Transverse colon (tissue), 4 donors: ENCODE measurements around the gene AQP12A. TPM values are rescaled to one million over a fixed set of nuclear protein-coding genes. Genes with fewer than 3 reads are reported as not detected.

Experiments used
- DNase-seq: peaks from one replicate; pipeline ENCODE4 v3.0.0-alpha.2; 2019
- H3K27ac ChIP-seq, 4 donors: fragments of 200-600 bp; sonication (generic); 2 replicates each; pipeline ENCODE4 v1.5.1; 2016 to 2018; ENCODE audit warnings: inconsistent platforms in 4 of 4
- H3K27me3 ChIP-seq: fragments of 200-600 bp; sonication (generic); 2 replicates; pipeline ENCODE4 v1.5.1; 2017; ENCODE audit warnings: inconsistent platforms
- H3K36me3 ChIP-seq, 4 donors: fragments of 200-600 bp; sonication (generic); 2 replicates each; pipeline ENCODE4 v1.5.1; 2017 to 2019; ENCODE audit warnings: inconsistent platforms in 4 of 4
- H3K4me1 ChIP-seq, 4 donors: fragments of 200-600 bp; sonication (generic); 2 replicates each; pipeline ENCODE4 v1.5.1; 2017 to 2020; ENCODE audit warnings: inconsistent platforms in 4 of 4
- H3K4me3 ChIP-seq, 4 donors: fragments of 200-600 bp; sonication (generic); 1 replicate in 1 of 4; 2 replicates in 3 of 4; pipeline versions ENCODE4 v1.5.1 to v1.6.1; 2017 to 2019; ENCODE audit warnings: inconsistent platforms in 4 of 4
- H3K9me3 ChIP-seq, 2 donors: fragments of 200-600 bp; sonication (generic); 2 replicates each; pipeline ENCODE4 v1.5.1; 2017 to 2019; ENCODE audit warnings: inconsistent platforms in 2 of 2
- EP300 ChIP-seq: sonication (generic); formaldehyde crosslinking; IDR thresholded peaks from one replicate; pipeline ENCODE4 v1.6.1; 2017; ENCODE audit warnings: antibody characterized with exemption, low read depth
- POLR2A ChIP-seq: fragments of 450-650 bp; IDR thresholded peaks from one replicate; pipeline ENCODE4 v1.6.1; 2016; ENCODE audit warnings: antibody characterized with exemption, mild to moderate bottlenecking, moderate library complexity
- POLR2AphosphoS5 ChIP-seq, 3 donors: sonication (generic); formaldehyde crosslinking; IDR thresholded peaks; one replicate each; pipeline ENCODE4 v1.6.1; 2016; ENCODE audit warnings: antibody characterized with exemption in 3 of 3
- WGBS, 2 donors: methylation state at CpG; one replicate each; pipeline ENCODE4 v1.1.5; 2018; ENCODE audit warnings: low coverage in 1 of 2; 5-methylcytosine and 5-hydroxymethylcytosine counted together
- in situ Hi-C, 4 donors: fragments of 200-750 bp; cut with MboI; loops; one replicate each; pipeline versions ENCODE4 v1.15.0 to v1.15.1; 2017; ENCODE audit warnings: low sequenced_read_pairs in 3 of 4, low pct_ligation_motif_present in 1 of 4, low pct_unique_long_range_greater_than_20kb in 1 of 4
- intact Hi-C: fragments of 100-400 bp; cut with DNase I; formaldehyde crosslinking; loops from one replicate; pipeline ENCODE4 v1.15.1; 2023; ENCODE audit warnings: low total_unique reads
- total RNA-seq, 4 donors: library from RNA; depleted of rRNA; stranded (reverse); fragments of >200 nt; gene quantifications; one replicate each; pipeline ENCODE4 v1.1.0, GENCODE V29; 2016
- TF ChIP-seq, protein P1 (sequence below), 5 experiments: fragments of 200-600 bp in 3 of 5; fragments of 450-650 bp in 2 of 5; sonication (generic) in 3 of 5; IDR thresholded peaks; 1 replicate in 2 of 5; 2 replicates in 3 of 5; pipeline ENCODE4 v1.5.1; 2016 to 2017; ENCODE audit warnings: antibody characterized with exemption in 5 of 5, inconsistent platforms in 3 of 5, mild to moderate bottlenecking in 2 of 5, moderate library complexity in 1 of 5

The AQP12A gene
- total RNA-seq, 4 donors from 2014 or later, result not detected

DNA sequence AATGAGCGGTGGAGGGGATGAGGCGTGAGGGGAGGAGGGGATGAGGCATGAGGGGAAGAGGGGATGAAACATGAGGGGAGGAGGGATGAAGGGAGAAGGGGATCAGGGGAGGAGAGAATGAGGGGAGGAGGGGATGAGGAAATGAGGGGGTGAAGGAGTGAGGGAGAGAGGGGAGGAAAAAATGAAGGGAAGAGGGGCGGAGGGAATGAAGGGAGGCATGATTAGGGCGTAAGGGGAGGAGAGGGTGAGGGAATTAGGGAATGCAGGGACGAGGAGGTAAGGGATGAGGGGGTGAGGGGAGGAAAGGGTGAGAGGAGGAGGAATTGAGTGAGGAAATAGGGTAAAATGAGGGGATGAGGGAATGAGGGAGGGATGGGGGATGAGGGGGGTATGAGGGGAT is 40.5 kb downstream of the AQP12A start:
- in situ Hi-C loops (no loop called here), intact Hi-C loops (no loop called here)
- 56 to 78% methylated on average over 5 of the region's 5 CpGs for WGBS, 2 donors
- DNase-seq, result no peak
- Histone ChIP-seq H3K36me3 (no peaks in the 10 kb centered on the region), H3K4me1 (no peaks in the 10 kb centered on the region), H3K27me3 (peaks cover 26% of the 10 kb centered on the region), H3K9me3 (no peaks in the 10 kb centered on the region), H3K4me3 (no peak overlapping the region), H3K27ac (no peak overlapping the region)
- TF ChIP-seq, protein P1, sequence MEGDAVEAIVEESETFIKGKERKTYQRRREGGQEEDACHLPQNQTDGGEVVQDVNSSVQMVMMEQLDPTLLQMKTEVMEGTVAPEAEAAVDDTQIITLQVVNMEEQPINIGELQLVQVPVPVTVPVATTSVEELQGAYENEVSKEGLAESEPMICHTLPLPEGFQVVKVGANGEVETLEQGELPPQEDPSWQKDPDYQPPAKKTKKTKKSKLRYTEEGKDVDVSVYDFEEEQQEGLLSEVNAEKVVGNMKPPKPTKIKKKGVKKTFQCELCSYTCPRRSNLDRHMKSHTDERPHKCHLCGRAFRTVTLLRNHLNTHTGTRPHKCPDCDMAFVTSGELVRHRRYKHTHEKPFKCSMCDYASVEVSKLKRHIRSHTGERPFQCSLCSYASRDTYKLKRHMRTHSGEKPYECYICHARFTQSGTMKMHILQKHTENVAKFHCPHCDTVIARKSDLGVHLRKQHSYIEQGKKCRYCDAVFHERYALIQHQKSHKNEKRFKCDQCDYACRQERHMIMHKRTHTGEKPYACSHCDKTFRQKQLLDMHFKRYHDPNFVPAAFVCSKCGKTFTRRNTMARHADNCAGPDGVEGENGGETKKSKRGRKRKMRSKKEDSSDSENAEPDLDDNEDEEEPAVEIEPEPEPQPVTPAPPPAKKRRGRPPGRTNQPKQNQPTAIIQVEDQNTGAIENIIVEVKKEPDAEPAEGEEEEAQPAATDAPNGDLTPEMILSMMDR (IDR thresholded peaks at IDR 0.05), result no peak
- TF ChIP-seq POLR2A, result no peak
- no peak for TF ChIP-seq POLR2AphosphoS5 (IDR thresholded peaks at IDR 0.05)
- no peak for TF ChIP-seq EP300

DNA sequence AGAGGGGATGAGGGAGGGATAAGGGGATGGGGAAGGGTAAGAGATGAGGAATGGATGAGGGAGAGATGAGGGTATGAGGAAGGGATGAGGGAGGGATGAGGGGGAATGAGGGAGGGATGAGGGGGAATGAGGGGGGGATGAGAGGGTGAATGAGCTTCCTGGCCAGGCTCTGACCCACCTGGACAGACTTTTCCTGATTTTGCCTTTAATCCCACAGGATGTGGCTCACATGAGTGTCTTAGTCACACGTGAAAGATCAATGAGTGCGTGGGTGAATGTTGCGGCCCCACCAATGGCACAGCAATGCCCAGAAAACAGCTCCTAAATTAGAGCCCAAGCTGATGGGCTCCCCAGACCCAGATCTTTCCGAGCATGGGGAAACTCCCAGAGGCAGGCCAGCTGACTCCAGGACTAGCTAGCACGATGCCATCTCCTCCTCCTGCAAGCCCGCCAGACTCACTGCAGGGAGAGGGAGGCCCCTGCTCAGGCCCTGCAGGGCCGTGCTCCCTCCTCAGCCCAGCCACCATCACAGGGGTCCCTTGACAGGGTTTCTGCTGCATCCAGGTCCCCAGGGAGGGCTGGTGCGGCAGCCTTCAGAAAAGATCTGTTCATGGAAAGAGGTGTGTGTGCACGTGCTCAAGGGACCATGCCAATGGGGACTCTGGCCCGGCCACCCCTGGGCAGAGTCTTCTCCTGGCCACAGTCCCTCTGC is 41.4 kb downstream of the AQP12A start:
- TF ChIP-seq, protein P1 (IDR thresholded peaks at IDR 0.05), result no peak
- no peak for TF ChIP-seq EP300
- no peak for TF ChIP-seq POLR2A
- no peak for TF ChIP-seq POLR2AphosphoS5 (IDR thresholded peaks at IDR 0.05)
- H3K27me3 ChIP-seq, result peaks cover 26% of the 10 kb centered on the region
- WGBS, 2 donors, result 73% methylated on average over 9 of the region's 10 CpGs; no CpG with 5 or more reads in 1 of the 2 donors
- in situ Hi-C loops, result no loop called here
- H3K4me3 ChIP-seq, result no peak overlapping the region
- H3K27ac ChIP-seq, result no peak overlapping the region
- intact Hi-C loops, result no loop called here
- no peaks in the 10 kb centered on the region for H3K4me1 ChIP-seq
- H3K36me3 ChIP-seq, result no peaks in the 10 kb centered on the region
- no peak for DNase-seq
- no peaks in the 10 kb centered on the region for H3K9me3 ChIP-seq

DNA sequence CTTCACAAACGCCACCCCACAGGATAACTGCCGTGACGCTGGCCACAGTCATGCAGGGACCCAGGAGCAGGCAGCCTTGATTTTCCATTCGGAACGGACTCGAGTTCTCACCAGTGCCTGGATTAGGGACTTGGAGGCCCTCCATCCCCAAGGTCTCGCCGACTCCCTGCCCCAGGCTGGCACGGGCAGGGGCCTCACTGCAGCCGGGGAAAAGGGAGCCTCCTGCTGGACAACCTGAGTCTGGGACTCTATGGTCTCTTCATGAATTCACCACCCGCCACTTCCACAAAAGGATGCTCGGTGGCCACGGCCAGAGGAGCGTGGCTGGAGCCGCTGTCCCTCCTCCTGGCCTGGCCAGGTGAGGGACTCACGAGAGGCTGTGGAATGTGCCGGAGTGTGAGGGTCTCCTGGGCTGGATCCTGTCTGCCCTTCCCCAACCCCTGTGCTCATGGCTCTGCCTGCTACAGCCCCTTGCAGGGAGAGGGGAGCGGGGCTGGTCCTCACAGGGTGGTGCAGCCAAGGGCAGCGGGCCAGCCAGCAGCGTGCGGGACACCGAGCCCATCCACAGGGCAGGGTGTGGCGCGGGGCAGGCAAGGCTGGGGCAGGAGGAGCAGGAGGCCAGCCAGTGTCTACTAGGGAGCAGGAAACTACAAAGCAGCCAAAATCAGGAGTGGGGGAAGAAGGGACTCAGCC is 42.3 kb downstream of the AQP12A start:
- Histone ChIP-seq H3K4me1 (no peaks in the 10 kb centered on the region), H3K36me3 (no peaks in the 10 kb centered on the region), H3K4me3 (no peak overlapping the region), H3K27me3 (peaks cover 26% of the 10 kb centered on the region), H3K9me3 (no peaks in the 10 kb centered on the region), H3K27ac (no peak overlapping the region)
- in situ Hi-C loops, result no loop called here
- DNase-seq, result no peak
- WGBS, 2 donors, result 64% methylated on average over 17 of the region's 24 CpGs; no CpG with 5 or more reads in 1 of the 2 donors
- intact Hi-C loops, result no loop called here
- TF ChIP-seq, protein P1 (IDR thresholded peaks at IDR 0.05), result no peak
- TF ChIP-seq POLR2A, result no peak
- no peak for TF ChIP-seq EP300
- no peak for TF ChIP-seq POLR2AphosphoS5 (IDR thresholded peaks at IDR 0.05)

DNA sequence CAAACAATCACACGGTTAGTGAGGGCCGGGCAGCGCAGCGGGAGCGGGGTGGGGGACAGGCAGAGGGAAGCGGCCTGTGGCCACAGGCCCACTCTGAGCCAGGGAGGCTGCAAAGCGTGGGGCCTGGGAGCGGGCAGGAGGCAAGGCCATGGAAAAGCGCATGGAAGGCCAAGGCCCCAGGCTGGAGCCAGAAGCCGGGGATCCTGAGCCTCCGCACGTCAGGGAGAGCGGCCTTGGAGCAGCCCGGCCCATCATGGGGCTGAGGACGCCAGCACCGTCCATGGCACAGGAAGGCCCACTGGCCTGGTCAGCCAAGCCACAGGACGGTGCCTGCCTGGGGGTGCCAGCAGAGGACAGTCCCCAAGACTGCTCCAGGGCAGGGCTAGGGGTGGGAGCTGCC is 43.1 kb downstream of the AQP12A start:
- TF ChIP-seq POLR2AphosphoS5 (IDR thresholded peaks at IDR 0.05) (no peak), EP300 (no peak), POLR2A (no peak)
- TF ChIP-seq, protein P1 (IDR thresholded peaks at IDR 0.05), result no peak
- Histone ChIP-seq H3K27me3 (peaks cover 26% of the 10 kb centered on the region), H3K9me3 (no peaks in the 10 kb centered on the region), H3K4me3 (no peak overlapping the region), H3K27ac (no peak overlapping the region), H3K4me1 (no peaks in the 10 kb centered on the region), H3K36me3 (no peaks in the 10 kb centered on the region)
- intact Hi-C loops (no loop called here), in situ Hi-C loops (no loop called here)
- DNase-seq, result no peak
- 84 to 88% methylated on average over 5 to 17 of the region's 17 CpGs for WGBS, 2 donors
